ENCODE data around the gene MAGED1. TPM values are rescaled to one million over a fixed set of nuclear protein-coding genes. Genes with fewer than 3 reads are reported as not detected.
A peak's percentile ranks its signal among the peaks of the same experiment; 100 is the strongest.

MAGED1 gene, protein sequence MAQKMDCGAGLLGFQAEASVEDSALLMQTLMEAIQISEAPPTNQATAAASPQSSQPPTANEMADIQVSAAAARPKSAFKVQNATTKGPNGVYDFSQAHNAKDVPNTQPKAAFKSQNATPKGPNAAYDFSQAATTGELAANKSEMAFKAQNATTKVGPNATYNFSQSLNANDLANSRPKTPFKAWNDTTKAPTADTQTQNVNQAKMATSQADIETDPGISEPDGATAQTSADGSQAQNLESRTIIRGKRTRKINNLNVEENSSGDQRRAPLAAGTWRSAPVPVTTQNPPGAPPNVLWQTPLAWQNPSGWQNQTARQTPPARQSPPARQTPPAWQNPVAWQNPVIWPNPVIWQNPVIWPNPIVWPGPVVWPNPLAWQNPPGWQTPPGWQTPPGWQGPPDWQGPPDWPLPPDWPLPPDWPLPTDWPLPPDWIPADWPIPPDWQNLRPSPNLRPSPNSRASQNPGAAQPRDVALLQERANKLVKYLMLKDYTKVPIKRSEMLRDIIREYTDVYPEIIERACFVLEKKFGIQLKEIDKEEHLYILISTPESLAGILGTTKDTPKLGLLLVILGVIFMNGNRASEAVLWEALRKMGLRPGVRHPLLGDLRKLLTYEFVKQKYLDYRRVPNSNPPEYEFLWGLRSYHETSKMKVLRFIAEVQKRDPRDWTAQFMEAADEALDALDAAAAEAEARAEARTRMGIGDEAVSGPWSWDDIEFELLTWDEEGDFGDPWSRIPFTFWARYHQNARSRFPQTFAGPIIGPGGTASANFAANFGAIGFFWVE
- 17.2 TPM for total RNA-seq

DNA sequence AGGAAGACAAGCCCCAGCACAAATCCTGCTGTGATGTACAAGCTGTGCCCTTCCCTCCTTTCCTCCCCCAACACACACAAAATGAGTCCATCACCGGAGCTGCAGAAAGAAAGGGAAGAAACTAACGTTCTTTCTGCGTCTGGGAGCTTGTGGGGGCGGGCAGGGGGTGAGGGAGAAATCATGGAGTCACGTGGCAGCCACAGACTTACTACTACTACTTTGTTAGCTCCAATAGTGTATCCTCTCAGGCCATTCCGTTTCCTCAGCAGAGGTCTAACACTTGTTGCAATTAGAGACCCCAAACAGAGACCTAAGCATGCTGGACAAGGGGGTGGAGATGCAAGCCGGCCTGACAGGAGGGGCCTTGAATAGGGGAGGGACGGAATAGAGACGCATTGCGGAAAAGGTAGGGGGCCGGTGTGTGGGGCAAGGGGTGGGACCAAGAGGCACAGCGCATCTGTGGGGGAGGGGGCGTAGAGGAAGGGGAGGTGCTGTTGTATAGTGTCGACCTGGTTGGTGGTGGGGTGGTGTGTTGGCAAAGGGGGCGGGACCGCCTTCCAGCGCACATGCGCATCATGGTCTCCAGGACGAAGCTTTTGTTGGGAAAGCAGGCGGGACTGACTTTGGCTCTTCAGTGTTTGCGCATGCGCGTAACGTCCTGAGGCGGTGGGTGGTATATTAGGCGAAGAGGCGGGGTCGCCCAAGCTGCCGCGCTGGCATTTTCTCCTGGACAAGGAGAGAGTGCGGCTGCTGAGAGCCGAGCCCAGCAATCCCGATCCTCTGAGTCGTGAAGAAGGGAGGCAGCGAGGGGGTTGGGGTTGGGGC lies at the start of gene MAGED1:
TSS of gene MAGED1 (plus strand) at position 703 of the 825 bp plus-strand sequence. CDS start 682 bp downstream, outside the sequence.
- H3K4me1 ChIP-seq (ENCODE audit: insufficient read depth, low read length), result peaks cover 5% of the 10 kb centered on the region
- H3K27me3 ChIP-seq (ENCODE audit: insufficient read depth, low read length), result no peaks in the 10 kb centered on the region
- peak within 1 kb of the TSS; percentile 40 for H3K4me3 ChIP-seq (ENCODE audit: low read length)
- no peaks in the 10 kb centered on the region for H3K9me3 ChIP-seq (ENCODE audit: low read depth, low read length)

DNA sequence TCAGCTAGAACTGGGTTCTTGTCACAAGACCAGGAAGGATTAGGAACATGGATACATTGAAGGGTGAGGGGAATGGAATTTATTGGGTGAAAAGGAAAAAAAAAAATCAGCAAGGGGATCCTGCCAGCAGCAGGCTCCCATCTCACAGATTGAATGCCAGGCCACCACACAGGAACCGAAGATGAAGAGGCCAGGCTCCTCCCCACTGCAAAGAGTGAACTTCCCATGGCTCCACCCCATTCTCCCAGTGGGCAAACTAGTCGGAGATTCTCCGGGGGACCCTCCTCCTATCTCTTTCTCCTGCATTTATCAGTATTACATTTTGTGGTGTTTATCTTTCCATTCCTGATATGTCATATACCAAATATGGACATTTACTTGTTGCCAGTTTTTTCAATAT lies 46.0 kb upstream of the MAGED1 start:
- Histone ChIP-seq H3K4me3 (ENCODE audit: low read length) (no peak overlapping the region), H3K4me1 (ENCODE audit: insufficient read depth, low read length) (no peaks in the 10 kb centered on the region), H3K27me3 (ENCODE audit: insufficient read depth, low read length) (no peaks in the 10 kb centered on the region), H3K9me3 (ENCODE audit: low read depth, low read length) (no peaks in the 10 kb centered on the region)

DNA sequence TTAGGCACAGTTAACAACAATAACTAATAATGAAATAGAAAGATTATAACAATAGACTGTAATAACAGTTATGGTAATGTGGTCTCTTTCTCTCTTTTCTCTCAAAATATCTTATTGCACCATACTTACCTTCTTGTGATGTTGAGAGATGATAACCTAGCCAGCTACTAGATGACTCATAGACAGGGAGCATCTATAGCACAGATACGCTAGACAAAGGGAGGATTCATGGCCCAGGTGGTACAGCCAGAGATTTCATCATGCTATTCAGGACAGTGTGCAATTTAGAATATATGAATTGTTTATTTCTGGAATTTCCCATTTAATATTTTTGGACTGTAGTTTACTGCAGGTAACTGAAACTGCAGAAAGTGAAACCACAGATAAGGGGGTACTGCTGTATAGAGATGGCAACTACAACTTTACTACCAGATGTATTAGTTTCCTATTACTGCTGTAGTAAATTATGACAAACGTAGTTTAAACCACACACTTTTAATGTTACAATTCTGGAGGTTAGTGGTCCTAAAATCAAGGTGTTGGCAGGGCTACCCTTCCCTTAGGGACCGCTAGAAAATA lies 41.8 kb upstream of the MAGED1 start:
- Histone ChIP-seq H3K4me3 (ENCODE audit: low read length) (no peak overlapping the region), H3K27me3 (ENCODE audit: insufficient read depth, low read length) (no peaks in the 10 kb centered on the region), H3K4me1 (ENCODE audit: insufficient read depth, low read length) (no peaks in the 10 kb centered on the region), H3K9me3 (ENCODE audit: low read depth, low read length) (peaks cover 5% of the 10 kb centered on the region)

DNA sequence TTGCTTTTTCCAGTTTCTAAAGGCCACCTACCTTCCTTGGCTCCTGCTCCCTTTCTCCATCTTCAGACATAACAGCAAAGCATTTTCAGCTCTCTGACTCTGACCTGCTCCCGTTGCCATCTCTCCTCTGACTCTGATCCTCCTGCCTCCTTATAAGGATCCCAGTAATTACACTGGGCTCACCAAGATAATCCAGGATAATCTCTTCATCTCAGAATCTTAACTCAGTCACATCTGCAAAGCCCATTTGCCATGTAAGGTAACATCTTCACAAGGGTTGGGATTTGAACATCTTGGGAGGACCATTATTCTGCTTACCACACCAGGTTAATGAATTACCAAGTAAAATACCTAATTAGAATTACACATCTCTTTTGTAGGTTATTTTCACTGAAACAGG lies 41.3 kb upstream of the MAGED1 start:
- no peaks in the 10 kb centered on the region for H3K27me3 ChIP-seq (ENCODE audit: insufficient read depth, low read length)
- H3K4me1 ChIP-seq (ENCODE audit: insufficient read depth, low read length), result no peaks in the 10 kb centered on the region
- no peak overlapping the region for H3K4me3 ChIP-seq (ENCODE audit: low read length)
- H3K9me3 ChIP-seq (ENCODE audit: low read depth, low read length), result peaks cover 10% of the 10 kb centered on the region

DNA sequence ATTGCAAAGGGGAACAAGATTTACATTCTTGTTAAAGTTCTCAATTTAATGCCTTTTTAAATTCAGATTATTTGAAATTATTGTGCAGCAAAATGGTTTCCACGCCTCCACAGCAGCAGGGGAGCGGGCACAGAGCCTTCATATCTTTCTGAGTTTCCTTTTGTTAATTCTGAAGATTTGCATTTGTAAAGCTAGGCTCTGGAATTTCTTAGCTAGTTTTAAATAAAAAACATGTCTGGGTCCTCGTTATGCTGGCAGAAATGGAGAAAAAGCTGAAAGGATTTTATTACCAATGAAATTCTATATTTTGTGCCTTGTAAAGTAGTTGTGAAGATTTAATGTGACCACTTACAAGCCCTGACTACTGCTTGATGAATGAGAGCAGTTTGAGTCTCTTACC lies 40.8 kb upstream of the MAGED1 start:
- Histone ChIP-seq H3K27me3 (ENCODE audit: insufficient read depth, low read length) (no peaks in the 10 kb centered on the region), H3K4me1 (ENCODE audit: insufficient read depth, low read length) (no peaks in the 10 kb centered on the region), H3K9me3 (ENCODE audit: low read depth, low read length) (peaks cover 15% of the 10 kb centered on the region), H3K4me3 (ENCODE audit: low read length) (no peak overlapping the region)

DNA sequence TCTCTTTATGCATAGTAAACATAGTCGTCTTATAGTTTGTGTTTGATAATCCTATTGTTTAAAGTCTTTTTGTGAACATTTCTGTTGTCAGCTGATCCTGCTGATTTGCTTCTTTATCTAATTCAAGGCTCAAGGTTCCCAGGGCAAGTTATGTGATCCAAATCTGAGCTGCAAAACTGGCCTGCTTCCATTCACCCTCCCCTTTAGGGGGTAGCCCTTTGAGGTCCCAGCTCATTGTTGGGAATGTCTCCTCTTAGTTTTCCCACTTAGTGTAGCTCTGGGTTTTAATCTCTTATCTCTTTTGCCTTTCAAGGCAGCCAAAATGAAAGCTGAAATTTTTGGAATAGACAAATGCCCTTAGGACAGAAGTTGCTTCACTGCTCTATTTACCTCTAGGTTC lies 40.2 kb upstream of the MAGED1 start:
- H3K4me1 ChIP-seq (ENCODE audit: insufficient read depth, low read length), result no peaks in the 10 kb centered on the region
- H3K9me3 ChIP-seq (ENCODE audit: low read depth, low read length), result peaks cover 18% of the 10 kb centered on the region
- H3K27me3 ChIP-seq (ENCODE audit: insufficient read depth, low read length), result no peaks in the 10 kb centered on the region
- no peak overlapping the region for H3K4me3 ChIP-seq (ENCODE audit: low read length)

DNA sequence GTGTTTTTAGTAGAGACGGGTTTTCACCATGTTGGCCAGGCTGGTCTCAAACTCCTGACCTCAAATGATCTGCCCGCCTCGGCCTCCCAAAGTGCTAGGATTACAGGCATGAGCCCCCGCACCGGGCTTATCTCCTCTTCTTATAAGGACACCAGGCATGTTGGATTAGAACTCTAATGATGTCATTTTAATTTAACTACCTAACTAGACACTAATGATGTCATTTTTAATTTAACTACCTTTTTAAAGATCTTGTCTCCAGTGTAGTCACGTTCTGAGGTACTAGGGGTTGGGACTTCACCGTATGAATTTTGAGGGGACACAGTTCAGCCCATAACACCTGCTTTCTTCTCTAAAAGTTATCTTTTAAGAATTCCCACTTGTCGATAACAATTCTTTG lies 37.7 kb upstream of the MAGED1 start:
- Histone ChIP-seq H3K4me3 (ENCODE audit: low read length) (no peak overlapping the region), H3K9me3 (ENCODE audit: low read depth, low read length) (peaks cover 18% of the 10 kb centered on the region), H3K4me1 (ENCODE audit: insufficient read depth, low read length) (no peaks in the 10 kb centered on the region), H3K27me3 (ENCODE audit: insufficient read depth, low read length) (no peaks in the 10 kb centered on the region)

DNA sequence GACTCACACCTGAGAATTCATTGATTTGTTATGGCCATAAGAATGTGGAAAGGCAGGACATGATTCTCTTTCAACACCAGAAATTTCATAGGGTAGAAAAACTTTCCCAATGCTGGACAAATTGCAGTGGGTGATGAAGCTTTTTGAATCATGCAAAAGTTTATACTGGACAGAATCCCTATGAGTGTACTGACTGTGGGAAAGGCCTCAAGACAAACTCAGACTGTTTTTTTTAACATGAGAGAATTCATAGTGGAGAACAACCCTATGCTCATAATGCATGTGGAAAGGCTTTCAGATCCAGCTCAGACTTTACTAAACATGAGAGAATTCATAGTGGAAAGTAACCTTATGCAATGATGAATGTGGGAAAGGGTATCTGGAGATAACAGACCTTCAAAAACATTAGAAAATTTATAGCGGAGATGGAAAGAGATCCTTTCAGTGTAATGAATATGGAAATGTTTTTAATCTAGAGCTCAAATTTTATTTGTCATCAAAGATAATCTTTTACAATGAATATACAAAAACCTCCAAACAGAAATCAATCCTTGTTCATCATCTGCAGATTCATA lies 36.2 kb upstream of the MAGED1 start:
- H3K9me3 ChIP-seq (ENCODE audit: low read depth, low read length), result peaks cover 18% of the 10 kb centered on the region

DNA sequence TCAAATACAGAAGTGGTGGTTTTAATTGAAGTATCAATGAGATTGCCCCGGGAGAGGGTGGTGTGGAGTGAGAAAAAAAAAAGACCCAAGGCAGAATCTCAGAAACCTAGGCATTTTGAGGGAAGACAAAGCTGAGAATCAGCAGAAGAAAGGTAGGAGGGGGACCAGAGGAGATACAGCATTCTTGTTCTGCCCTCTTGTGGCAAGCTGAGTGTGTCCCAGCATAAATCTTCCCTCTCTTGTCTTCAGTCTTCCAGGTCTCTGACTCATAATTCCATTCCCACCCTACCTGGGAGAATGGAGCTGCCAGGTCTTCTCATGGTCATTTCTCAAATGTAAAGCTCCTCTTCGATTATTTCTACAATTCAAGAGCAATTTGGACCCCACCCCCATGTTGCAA lies 32.7 kb upstream of the MAGED1 start:
- H3K4me1 ChIP-seq (ENCODE audit: insufficient read depth, low read length), result no peaks in the 10 kb centered on the region
- H3K4me3 ChIP-seq (ENCODE audit: low read length), result no peak overlapping the region
- H3K27me3 ChIP-seq (ENCODE audit: insufficient read depth, low read length), result no peaks in the 10 kb centered on the region
- H3K9me3 ChIP-seq (ENCODE audit: low read depth, low read length), result peaks cover 18% of the 10 kb centered on the region

More for the DNA sequence above, 36.2 kb upstream of the MAGED1 start:
- Histone ChIP-seq H3K4me1 (ENCODE audit: insufficient read depth, low read length) (no peaks in the 10 kb centered on the region), H3K4me3 (ENCODE audit: low read length) (no peak overlapping the region), H3K27me3 (ENCODE audit: insufficient read depth, low read length) (no peaks in the 10 kb centered on the region)

DNA sequence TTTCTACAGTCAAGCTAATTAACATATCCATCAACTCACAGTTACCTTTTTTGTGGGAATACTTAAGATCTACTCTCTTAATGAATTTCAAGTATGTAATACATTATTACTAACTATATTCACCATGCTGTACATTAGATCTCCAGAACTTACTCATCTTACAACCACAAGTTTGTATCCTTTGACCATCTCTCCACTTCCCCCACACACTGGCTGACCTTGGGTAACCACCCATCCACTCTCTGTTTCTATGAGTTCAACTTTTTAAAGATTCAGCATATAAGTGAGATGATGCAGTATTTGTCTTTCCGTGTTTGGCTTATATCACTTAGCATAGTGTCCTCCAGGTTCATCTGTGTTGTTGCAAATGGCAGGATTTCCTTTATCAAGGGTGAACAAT lies 30.5 kb upstream of the MAGED1 start:
- Histone ChIP-seq H3K27me3 (ENCODE audit: insufficient read depth, low read length) (no peaks in the 10 kb centered on the region), H3K9me3 (ENCODE audit: low read depth, low read length) (peaks cover under 1% of the 10 kb centered on the region), H3K4me1 (ENCODE audit: insufficient read depth, low read length) (no peaks in the 10 kb centered on the region), H3K4me3 (ENCODE audit: low read length) (no peak overlapping the region)

DNA sequence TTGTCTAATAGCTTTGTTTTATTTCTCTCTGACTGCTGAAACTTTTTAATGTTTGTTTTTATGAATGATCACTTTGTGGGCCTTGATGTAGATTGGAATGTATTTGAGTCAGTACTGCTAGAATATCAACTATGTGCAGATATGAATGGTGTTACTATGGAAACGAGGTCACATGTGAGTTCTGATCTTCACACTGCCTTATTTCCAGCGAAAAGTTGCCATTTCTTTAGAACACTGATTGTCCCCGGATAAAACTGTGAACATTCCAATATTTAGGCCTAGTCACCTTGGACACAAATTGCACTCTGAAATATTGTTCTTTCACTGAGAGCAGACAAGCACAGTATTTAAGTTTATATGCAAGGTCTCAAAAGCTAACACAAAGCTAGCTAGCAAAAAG lies 27.2 kb upstream of the MAGED1 start:
- Histone ChIP-seq H3K27me3 (ENCODE audit: insufficient read depth, low read length) (no peaks in the 10 kb centered on the region), H3K4me1 (ENCODE audit: insufficient read depth, low read length) (no peaks in the 10 kb centered on the region), H3K9me3 (ENCODE audit: low read depth, low read length) (no peaks in the 10 kb centered on the region), H3K4me3 (ENCODE audit: low read length) (no peak overlapping the region)

DNA sequence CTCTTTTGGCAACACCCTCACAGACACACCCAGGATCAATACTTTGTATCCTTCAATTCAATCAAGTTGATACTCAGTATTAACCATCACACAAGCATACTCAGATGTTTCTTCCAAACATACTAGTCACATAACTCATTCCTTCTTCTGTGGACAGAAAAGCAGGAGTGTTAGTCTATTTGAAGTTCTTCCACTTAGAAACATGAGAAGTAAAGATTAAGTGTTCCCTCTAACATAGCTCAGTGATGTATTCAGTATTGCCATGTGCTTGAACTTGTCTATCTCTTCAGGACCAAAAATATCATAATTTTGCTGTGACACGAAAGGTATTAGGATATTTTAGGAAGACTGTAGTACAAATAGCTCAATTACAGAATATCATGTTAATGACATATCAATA lies 25.8 kb upstream of the MAGED1 start:
- Histone ChIP-seq H3K4me3 (ENCODE audit: low read length) (no peak overlapping the region), H3K9me3 (ENCODE audit: low read depth, low read length) (no peaks in the 10 kb centered on the region), H3K4me1 (ENCODE audit: insufficient read depth, low read length) (no peaks in the 10 kb centered on the region), H3K27me3 (ENCODE audit: insufficient read depth, low read length) (no peaks in the 10 kb centered on the region)

DNA sequence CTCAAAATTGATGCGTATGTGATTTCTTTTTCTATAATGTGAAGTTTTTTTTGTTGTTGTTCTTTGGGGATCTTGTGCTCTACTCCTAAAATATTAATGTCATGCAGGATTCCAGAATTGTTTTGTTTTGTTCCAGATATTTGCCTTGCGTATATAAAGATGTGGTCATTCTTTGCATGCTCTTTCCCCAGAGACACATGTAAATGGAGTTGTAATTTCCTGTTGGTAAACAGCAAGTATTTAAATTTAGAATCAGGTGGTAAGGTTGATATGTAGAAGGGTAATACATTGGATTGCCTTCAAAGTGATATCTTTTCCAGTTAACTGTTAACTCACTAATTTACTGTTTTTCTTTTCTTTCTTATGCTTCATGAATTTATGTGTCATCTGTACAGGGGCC lies 23.1 kb upstream of the MAGED1 start:
- Histone ChIP-seq H3K4me3 (ENCODE audit: low read length) (no peak overlapping the region), H3K4me1 (ENCODE audit: insufficient read depth, low read length) (no peaks in the 10 kb centered on the region), H3K27me3 (ENCODE audit: insufficient read depth, low read length) (no peaks in the 10 kb centered on the region), H3K9me3 (ENCODE audit: low read depth, low read length) (no peaks in the 10 kb centered on the region)

DNA sequence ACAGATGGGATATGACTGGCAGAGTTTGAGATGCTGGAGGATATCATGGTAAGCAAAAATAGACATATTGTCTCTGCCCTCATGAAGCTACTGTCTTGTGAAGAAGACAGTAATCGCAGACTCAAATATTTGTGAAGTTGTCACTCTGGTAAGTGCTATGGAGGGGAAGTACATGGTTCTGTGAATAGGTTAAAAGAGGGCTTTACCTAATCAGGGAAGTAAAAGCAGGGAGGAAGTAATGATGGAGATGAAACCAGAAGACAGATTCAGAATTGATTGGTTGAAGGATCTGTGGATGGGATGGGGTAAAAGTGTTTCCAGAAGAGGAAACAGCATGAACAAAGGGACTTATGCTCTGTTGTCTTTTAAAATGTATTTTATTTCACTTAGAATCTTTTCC lies 19.3 kb upstream of the MAGED1 start:
- Histone ChIP-seq H3K9me3 (ENCODE audit: low read depth, low read length) (no peaks in the 10 kb centered on the region), H3K4me1 (ENCODE audit: insufficient read depth, low read length) (no peaks in the 10 kb centered on the region), H3K27me3 (ENCODE audit: insufficient read depth, low read length) (no peaks in the 10 kb centered on the region), H3K4me3 (ENCODE audit: low read length) (no peak overlapping the region)
